ENCODE results near the gene ZBTB48.

The ZBTB48 gene

DNA sequence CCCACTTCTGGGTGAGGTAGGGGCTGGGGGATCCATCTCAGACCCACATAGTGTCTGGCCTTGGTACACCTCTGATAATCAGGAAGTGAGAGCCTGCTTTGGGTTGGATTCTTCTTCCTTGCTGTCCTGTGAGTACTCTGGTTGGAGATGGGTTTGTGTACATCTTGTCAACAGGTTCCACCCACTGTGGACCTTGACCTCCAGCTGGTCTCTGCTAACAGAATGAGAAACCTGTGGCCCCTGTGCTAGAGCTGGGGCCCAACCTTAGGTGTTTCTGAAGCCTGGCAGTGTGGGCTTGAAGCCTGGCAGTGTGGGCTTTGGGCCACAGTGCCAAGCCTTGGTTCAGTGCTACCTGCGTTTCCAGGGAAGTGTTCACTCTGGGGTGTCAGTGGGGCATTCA, 2.6 kb downstream of the ZBTB48 start:
- TF ChIP-seq, protein P1, sequence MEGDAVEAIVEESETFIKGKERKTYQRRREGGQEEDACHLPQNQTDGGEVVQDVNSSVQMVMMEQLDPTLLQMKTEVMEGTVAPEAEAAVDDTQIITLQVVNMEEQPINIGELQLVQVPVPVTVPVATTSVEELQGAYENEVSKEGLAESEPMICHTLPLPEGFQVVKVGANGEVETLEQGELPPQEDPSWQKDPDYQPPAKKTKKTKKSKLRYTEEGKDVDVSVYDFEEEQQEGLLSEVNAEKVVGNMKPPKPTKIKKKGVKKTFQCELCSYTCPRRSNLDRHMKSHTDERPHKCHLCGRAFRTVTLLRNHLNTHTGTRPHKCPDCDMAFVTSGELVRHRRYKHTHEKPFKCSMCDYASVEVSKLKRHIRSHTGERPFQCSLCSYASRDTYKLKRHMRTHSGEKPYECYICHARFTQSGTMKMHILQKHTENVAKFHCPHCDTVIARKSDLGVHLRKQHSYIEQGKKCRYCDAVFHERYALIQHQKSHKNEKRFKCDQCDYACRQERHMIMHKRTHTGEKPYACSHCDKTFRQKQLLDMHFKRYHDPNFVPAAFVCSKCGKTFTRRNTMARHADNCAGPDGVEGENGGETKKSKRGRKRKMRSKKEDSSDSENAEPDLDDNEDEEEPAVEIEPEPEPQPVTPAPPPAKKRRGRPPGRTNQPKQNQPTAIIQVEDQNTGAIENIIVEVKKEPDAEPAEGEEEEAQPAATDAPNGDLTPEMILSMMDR (IDR thresholded peaks at IDR 0.05; ENCODE audit: extremely low read depth, missing control alignments) = no peak

DNA sequence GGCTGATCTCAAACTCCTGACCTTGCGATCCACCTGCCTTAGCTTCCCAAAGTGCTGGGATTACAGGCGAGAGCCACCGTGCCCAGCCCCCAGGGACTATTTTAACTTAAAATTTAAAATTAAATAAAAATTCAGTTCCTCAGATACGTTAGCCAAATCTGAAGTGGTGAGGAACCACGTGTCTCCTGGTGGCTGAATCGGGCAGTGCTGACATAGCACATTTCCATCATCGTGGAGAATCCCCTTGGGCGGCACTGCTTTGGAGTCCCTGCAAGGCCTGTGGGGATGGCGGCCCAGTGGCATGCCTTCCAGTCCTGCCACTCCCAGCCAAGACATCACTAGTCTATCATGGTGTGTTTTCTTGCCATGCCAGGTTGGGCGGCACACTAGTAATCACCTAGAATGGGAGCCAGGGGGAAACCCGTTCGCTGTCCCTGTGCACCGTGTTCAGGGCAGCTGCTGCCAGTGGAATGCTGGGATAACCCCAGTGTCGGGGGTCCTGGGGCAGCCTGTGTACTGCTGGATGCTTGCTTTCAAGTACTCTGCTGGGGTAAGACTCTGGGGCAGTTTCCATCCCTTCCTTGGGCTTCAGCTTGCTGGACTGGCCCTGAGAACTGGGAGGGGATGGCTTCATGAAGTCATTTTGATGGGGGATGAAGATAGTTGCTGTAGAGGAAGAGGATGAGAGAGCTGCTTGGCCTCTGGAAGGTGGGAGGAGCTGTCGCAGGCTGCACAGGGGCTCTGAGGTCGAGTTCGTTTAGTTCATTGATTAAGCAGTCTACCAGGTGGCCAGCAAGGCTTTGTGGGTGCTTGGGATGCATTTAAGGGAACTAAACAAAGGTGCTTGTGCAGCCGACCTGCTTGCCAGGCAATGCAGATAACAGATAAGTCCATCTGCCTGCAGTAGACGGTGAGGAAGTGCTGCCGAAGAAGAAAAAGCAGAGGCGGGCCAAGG, 4.6 kb downstream of the ZBTB48 start:
- TF ChIP-seq, protein P1 (IDR thresholded peaks at IDR 0.05; ENCODE audit: extremely low read depth, missing control alignments) = no peak
- DNase-seq (ENCODE audit: low spot score) = no peak

More for the DNA sequence above, 2.6 kb downstream of the ZBTB48 start:
- peak; percentile 49 for DNase-seq (ENCODE audit: low spot score)

DNA sequence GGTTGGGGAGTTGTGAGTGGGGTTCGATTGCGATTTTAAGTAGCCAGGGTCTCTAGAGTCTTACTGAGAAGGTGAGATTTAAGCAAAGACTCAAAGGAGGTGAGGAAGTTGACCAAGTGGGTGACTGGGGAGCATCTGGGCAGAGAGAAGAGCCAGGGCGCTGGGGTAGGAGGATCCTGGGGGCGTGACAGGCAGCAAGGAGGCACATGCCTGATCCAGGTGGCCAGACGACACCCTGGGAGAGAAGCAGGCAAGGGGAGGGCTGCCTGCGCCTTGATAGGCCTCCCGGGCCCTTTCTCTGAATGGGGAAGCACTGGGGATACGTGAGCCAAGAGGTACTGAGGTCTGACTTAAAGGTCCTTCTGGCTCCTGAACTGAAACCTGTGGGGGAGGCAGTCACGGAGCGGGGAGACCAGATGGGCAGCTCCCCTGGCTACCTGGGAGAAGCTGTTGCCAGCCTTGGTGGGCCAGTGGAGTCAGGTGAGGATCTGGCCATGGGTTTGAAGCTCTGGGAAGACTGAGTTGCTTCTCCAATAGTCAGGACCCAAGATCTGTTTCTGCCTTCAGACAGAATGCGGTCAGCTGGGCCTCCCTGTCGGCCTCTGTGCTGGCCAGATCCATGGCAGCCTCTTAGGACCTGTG, 5.4 kb downstream of the ZBTB48 start:
- DNase-seq (ENCODE audit: low spot score) = no peak
- TF ChIP-seq, protein P1 (IDR thresholded peaks at IDR 0.05; ENCODE audit: extremely low read depth, missing control alignments) = no peak

DNA sequence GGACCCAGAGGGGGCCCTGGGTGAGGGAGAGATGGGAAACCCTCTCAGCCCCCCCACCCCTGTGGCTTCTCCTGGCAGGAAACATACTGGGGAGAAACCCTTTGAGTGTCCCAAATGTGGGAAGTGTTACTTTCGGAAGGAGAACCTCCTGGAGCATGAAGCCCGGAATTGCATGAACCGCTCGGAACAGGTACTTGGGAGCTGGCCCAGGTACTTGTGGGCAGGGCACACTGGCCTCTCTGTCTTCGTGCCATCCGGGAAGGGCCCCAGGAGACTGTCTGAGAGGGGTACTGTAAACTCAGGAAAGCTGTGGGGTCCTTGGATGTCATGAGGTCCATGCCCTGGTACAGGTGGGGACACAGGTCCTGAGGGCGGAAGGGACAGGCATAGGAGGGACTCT, 6.0 kb downstream of the ZBTB48 start:
- DNase-seq (ENCODE audit: low spot score) = no peak
- TF ChIP-seq, protein P1 (IDR thresholded peaks at IDR 0.05; ENCODE audit: extremely low read depth, missing control alignments) = no peak

DNA sequence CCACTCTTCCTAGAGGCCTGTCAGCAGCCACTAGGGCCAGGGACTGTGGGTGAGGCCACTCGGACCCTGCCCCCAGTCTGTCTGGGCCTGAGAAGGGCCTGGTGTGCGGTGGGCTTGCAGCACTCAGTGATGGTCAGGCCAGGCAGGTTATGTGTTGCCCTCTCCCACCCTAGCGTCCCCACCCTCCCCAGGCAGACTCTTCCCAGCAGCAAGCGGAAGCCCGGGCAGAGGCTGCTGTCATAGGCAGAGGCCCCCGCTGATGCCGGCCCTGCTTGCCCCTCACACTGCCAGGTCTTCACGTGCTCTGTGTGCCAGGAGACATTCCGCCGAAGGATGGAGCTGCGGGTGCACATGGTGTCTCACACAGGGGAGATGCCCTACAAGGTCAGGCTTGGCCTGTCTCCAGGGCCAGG, 6.6 kb downstream of the ZBTB48 start:
- DNase-seq (ENCODE audit: low spot score) = no peak
- TF ChIP-seq, protein P1 (IDR thresholded peaks at IDR 0.05; ENCODE audit: extremely low read depth, missing control alignments) = no peak

DNA sequence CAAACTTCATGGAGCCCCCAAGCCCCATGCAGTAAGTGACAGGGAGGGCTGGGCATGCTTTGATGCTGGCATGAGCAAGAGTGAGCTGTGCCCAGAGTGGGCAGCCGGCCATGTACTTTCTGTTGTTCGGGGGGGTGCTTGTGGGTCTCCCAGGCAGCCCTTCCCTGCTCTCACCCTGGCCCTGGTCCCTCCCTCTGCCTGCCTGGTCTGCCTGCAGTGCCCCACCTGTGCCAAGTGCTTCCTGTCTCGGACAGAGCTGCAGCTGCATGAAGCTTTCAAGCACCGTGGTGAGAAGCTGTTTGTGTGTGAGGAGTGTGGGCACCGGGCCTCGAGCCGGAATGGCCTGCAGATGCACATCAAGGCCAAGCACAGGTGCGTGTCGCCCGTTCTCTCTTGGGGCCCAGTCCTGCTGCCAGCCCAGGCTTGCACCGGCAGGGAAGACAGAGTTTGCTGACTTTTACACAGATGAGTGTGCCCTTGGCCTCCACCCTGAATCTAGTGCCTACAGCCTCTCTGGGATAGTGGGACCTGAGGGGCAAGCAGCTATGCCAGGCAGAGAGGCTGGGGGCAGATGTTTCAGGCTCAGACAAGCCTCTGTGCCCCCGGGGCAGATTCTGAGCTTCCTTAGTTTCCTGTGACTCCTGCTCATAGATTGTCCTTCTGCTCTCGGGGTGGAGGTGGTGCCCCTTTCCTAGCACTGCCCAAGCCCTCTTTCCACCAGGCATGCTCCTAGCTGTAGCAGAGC, 7.6 kb downstream of the ZBTB48 start:
- no peak for DNase-seq (ENCODE audit: low spot score)
- TF ChIP-seq, protein P1 (IDR thresholded peaks at IDR 0.05; ENCODE audit: extremely low read depth, missing control alignments) = no peak

Data from GM20000 (cell line).